ENCODE data around the gene SETBP1.
"Not testable (repeated sequence)": the region's sequence is repeated elsewhere in the genome, so short reads cannot be mapped to it uniquely, and the experiment has no call there.

Gene SETBP1

DNA sequence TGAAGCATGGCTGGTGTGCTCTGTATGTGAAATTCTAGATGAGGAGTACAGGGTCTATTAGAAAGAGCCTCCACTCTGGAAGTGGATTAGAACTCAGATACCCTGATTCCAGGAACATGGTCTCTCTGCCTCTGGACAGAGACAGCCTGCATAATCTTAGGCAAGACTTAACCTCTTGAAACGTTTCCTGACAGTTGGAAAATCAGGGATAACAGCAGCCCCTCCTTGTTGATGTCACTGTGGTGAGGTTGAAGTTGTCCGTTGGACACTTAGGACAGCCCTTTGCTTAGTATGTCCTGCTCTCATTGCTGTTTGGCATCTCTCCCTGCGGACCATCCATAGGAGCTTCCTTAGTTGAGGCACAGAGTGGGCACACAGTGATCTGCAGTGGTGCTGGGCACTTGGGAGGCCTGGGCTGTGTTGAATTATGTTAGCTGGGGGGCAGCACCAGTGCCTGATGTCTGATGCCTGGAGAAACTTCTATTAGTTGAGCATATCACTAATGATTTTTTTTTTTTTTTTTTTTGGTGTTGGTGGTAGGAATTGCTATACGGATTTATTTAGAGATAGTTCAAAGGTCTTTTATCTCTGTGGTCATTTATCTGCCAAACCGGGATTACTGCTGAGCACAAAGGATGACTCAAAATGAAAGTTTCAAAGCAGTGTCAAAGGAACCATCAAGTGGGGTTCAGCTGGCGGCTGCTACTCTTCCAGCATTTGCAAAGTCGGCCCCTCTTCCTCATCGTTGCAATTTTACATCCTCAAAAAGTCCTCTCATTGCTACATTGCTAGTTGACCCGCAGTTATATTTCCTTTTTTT is 28.8 kb downstream of the SETBP1 start:
- FAIRE-seq (peak; percentile 86), DNase-seq (ENCODE audit: insufficient read length) (peak; percentile 47)
- TF ChIP-seq TAF1 (IDR thresholded peaks at IDR 0.05; ENCODE audit: borderline replicate concordance, low read depth, low read length), result no peak
- no peak for TF ChIP-seq POLR2AphosphoS5 (IDR thresholded peaks at IDR 0.05; ENCODE audit: low read depth, low read length)
- TF ChIP-seq POLR2A (IDR thresholded peaks at IDR 0.05; ENCODE audit: low read depth, low read length), result no peak

DNA sequence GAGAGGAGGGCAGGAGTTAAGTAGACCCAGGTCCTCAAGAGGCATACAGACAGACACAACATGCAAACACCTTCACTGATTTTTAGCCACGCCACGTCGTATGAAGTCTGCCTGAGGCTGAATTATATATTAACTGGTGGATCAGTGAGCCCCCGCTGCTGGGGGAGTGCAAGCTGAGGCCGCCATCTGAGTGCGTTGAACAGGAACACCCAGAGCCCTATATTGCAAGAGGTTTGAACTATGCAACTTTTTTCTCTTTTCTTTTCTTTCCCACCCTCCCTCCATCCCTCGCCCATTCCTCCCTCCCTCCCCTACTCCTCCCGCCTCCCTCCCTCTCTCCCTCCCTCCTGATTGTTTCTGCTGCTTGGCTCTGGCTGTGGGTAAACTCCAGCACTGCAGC is 30.2 kb downstream of the SETBP1 start:
- no peak for DNase-seq (ENCODE audit: insufficient read length)
- no peak for TF ChIP-seq TAF1 (IDR thresholded peaks at IDR 0.05; ENCODE audit: borderline replicate concordance, low read depth, low read length)
- no peak for TF ChIP-seq POLR2AphosphoS5 (IDR thresholded peaks at IDR 0.05; ENCODE audit: low read depth, low read length)
- no peak for TF ChIP-seq POLR2A (IDR thresholded peaks at IDR 0.05; ENCODE audit: low read depth, low read length)
- FAIRE-seq, result no peak

DNA sequence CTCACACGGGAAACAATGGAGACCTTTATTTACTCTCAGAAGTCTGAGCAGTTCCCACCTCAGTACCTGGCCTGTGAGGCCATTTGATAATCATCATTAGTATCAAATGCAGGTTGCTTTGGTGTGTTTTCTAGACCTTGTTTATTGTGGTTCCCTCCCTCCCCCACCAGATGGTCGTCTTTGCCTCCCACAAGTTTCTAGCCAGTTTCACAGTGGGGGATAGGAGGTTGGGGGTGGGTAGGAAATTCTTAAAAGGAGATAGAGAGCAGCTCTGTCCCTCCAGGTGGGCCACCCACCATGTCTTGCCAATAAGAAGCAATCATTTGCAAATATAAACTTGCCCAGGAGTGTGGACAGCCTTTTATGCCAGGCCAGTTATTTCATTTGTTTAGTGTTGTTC is 31.3 kb downstream of the SETBP1 start:
- no peak for TF ChIP-seq TAF1 (IDR thresholded peaks at IDR 0.05; ENCODE audit: borderline replicate concordance, low read depth, low read length)
- FAIRE-seq (no peak), DNase-seq (ENCODE audit: insufficient read length) (no peak)

DNA sequence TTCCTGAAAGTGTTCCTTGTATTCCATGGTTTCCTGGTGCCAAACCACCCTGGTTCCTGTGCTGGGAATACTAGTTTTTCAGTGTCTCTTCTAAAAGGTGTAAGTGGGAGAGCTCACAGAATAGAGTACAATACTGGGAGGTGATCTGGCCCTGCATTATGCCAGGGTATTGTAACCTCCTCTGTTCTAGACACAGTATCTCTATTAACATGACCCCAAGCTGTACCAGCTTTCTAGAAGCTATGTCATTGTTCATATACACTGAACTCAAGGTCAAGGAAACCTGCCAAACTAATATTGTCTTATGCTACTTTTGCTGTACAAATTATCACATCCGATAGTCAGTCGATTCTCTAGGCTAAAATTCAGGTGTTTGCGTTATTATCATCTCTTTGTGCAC is 32.7 kb downstream of the SETBP1 start:
- no peak for DNase-seq (ENCODE audit: insufficient read length)
- FAIRE-seq, result peak; percentile 44
- no peak for TF ChIP-seq TAF1 (IDR thresholded peaks at IDR 0.05; ENCODE audit: borderline replicate concordance, low read depth, low read length)
- no peak for TF ChIP-seq POLR2AphosphoS5 (IDR thresholded peaks at IDR 0.05; ENCODE audit: low read depth, low read length)
- no peak for TF ChIP-seq POLR2A (IDR thresholded peaks at IDR 0.05; ENCODE audit: low read depth, low read length)

DNA sequence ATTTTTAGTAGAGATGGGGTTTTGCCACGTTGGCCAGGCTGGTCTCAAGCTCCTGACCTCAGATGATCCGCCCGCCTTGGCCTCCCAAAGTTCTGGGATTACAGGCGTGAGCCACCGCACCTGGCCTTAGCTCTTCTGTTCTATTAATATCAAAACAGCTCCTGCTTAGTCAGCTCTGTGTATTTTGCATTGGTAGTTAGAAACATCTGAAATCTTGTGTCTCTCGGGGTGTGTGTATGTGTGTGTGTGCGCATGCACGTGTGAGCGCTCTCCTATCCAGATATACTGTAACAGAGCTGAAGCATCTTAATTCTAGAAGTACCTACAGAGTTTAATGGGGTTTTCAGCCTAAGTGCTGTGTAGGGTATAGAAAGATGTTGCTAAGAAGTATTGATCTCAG is 33.7 kb downstream of the SETBP1 start:
- DNase-seq (ENCODE audit: insufficient read length) (no peak), FAIRE-seq (no peak)
- TF ChIP-seq TAF1 (IDR thresholded peaks at IDR 0.05; ENCODE audit: borderline replicate concordance, low read depth, low read length) (no peak), POLR2A (IDR thresholded peaks at IDR 0.05; ENCODE audit: low read depth, low read length) (no peak), POLR2AphosphoS5 (IDR thresholded peaks at IDR 0.05; ENCODE audit: low read depth, low read length) (no peak)

DNA sequence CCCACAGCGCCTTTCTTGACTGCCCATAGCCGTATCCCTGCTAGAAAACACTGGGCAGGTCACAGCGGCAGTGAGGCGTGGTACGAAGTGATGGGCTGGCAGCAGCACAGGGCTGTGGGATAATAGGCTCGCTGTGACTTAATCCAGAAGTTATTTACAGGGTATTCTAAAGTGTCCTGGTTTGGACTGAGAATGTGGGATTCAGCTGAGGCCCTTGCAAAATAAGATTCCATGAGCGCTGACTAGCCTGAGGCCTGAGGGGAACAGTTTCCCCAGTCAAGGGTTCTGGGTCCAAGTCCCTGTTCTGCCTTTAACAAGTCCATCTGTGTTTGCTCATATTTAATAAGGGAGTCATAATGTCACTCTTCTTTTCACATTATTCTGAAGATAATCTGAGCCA is 34.6 kb downstream of the SETBP1 start:
- FAIRE-seq, result no peak
- TF ChIP-seq POLR2A (IDR thresholded peaks at IDR 0.05; ENCODE audit: low read depth, low read length), result no peak
- no peak for TF ChIP-seq POLR2AphosphoS5 (IDR thresholded peaks at IDR 0.05; ENCODE audit: low read depth, low read length)
- no peak for TF ChIP-seq TAF1 (IDR thresholded peaks at IDR 0.05; ENCODE audit: borderline replicate concordance, low read depth, low read length)

DNA sequence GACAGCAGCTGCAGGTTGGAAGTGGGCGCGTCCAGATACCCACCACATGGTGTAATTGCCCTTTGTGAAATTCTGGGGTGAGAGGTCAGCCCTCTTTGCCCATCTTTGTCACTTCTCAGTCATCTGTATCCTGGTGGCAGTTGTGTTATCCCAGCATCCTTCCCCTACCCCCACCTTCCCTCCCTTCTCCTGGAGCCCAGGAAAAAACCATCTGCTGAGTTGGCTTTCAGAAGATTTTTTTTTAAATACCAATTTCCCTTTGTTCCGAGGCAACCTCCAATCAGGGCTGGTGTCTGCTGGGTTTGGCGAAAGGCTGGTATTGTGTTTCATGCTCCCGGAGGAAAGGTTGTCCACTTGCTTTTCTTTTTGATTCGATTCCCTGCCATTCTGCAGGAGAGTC is 35.2 kb downstream of the SETBP1 start:
- FAIRE-seq (no peak), DNase-seq (ENCODE audit: insufficient read length) (no peak)
- TF ChIP-seq POLR2A (IDR thresholded peaks at IDR 0.05; ENCODE audit: low read depth, low read length) (no peak), POLR2AphosphoS5 (IDR thresholded peaks at IDR 0.05; ENCODE audit: low read depth, low read length) (no peak), TAF1 (IDR thresholded peaks at IDR 0.05; ENCODE audit: borderline replicate concordance, low read depth, low read length) (no peak)

More for the DNA sequence above, 34.6 kb downstream of the SETBP1 start:
- DNase-seq (ENCODE audit: insufficient read length), result no peak

DNA sequence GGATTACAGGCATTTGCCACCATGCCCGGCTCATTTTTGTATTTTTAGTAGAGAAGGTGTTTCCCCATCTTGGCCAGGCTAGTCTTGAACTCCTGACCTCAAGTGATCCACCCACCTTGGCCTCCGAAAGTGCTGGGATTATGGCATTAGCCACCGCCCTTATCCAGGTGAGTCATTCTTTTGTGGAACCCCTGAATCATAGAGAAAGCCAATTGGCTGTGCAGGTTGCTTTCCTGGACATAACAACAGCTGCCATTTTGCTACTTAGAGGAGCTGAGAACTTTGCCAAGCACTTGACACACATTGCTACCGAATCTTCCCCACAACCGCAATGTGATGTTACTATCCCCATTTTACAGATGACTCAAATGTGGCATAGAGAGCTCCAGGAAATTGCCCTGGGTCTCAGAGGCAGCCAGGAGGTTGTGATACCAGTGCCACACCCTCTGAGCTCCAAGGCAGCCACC is 36.0 kb downstream of the SETBP1 start:
- no peak for DNase-seq (ENCODE audit: insufficient read length)
- TF ChIP-seq POLR2A (IDR thresholded peaks at IDR 0.05; ENCODE audit: low read depth, low read length) (no peak), POLR2AphosphoS5 (IDR thresholded peaks at IDR 0.05; ENCODE audit: low read depth, low read length) (no peak), TAF1 (IDR thresholded peaks at IDR 0.05; ENCODE audit: borderline replicate concordance, low read depth, low read length) (no peak)
- no peak for FAIRE-seq

DNA sequence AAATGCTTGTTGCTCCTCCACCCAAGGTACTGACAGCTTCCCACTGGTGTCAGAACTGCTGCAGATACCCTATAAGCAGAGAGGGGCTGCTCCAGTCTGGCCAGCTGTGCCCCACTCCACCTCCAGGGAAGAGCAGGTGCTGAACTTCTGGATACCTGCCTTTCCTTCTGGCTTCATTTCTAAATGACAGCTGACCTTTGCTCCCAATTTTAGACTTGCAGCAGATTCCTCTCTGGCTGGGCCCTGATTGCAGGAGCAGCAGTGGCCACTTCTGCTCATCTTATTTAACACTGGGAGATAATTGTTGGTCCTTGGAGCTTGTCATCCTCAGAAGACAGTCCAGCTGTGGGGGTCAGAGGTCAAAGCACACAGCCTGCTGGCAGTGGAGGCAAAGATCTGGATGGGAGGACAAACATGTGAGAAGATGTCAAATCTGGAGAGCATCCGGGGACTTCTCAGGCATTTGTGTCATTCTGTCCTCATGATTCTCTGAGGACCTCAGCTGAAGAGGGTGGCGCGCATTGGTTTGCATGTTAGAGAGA is 38.9 kb downstream of the SETBP1 start:
- DNase-seq (ENCODE audit: insufficient read length) (no peak), FAIRE-seq (no peak)
- TF ChIP-seq POLR2A (IDR thresholded peaks at IDR 0.05; ENCODE audit: low read depth, low read length), result no peak
- TF ChIP-seq POLR2AphosphoS5 (IDR thresholded peaks at IDR 0.05; ENCODE audit: low read depth, low read length), result no peak

DNA sequence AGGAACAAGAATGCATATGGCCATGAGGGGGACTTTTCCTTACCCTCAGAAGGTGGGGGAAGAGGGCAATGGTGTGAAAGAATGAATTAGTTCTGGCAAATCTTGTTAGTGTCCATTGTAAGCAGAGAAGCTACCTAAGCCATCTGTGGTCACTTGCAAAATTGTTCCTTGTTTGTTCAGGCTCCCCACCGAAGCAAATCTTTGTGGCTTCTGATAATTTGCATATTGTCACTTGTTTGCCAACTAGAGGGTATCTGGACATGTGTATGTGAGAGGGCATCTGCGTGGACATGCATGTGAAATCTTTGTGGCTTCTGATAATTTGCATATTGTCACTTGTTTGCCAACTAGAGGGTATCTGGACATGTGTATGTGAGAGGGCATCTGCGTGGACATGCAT is 41.1 kb downstream of the SETBP1 start:
- peak; percentile 94 for FAIRE-seq

DNA sequence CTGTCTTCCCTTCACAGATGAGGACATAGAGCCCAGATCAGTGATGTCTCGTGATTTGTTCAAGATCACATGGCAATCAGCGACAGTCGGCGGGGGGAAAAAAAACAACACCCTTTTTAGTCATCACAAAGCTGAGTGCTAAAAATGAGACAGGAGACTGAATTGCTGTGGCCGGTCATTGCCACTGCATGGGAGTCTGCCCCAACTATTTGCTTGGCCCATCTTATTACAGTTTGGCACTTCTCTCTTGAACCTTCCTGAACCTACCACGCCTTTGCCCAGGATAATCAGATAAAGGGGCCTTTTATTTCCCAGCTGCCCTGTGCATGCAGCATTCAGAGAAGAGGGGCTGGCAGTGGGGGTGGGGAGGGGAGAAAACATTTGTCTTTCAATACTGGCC is 42.7 kb downstream of the SETBP1 start:
- FAIRE-seq, result peak; percentile 81
- TF ChIP-seq POLR2A (IDR thresholded peaks at IDR 0.05; ENCODE audit: low read depth, low read length) (no peak), POLR2AphosphoS5 (IDR thresholded peaks at IDR 0.05; ENCODE audit: low read depth, low read length) (no peak), TAF1 (IDR thresholded peaks at IDR 0.05; ENCODE audit: borderline replicate concordance, low read depth, low read length) (no peak)
- DNase-seq (ENCODE audit: insufficient read length), result no peak

More for the DNA sequence above, 41.1 kb downstream of the SETBP1 start:
- not testable (repeated sequence) for DNase-seq (ENCODE audit: insufficient read length)

DNA sequence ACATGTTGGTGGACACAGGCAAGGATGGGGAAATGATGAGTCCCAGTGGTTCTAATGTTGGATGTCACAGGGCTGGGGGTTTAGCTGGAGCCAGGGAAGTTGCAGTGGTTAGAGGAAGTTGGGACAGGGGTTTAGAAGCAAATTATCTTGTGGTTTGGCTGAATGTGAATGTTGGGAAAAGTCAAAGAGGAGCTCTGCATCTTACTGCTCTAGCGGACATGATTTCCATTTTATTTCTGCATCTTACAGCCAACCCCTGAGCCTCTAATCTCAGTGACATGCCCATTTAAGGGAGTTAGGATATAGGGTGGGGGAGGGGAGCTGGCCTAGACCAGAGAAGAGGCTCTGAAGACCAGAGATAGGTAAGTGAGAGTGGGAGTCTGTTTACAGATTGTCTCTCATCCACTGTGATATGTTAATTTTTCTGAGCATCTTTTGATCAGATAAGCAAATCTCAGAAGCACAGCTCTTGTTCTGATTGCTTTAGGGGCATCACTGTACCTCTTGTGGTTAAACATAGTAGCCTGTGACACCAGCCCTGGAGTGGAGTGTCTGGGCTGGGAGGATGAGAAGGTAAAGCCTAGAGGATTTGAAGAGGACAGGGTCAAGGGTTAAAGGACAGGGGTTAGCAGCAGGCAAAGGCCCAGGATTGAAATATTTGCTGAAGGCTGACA is 43.6 kb downstream of the SETBP1 start:
- peak; percentile 75 for FAIRE-seq
- TF ChIP-seq POLR2A (IDR thresholded peaks at IDR 0.05; ENCODE audit: low read depth, low read length), result no peak
- no peak for TF ChIP-seq TAF1 (IDR thresholded peaks at IDR 0.05; ENCODE audit: borderline replicate concordance, low read depth, low read length)
- no peak for TF ChIP-seq POLR2AphosphoS5 (IDR thresholded peaks at IDR 0.05; ENCODE audit: low read depth, low read length)
- no peak for DNase-seq (ENCODE audit: insufficient read length)
